NCI-H1048 (cell line): ENCODE measurements around the gene TICAM1.
"Not testable (repeated sequence)": the region's sequence is repeated elsewhere in the genome, so short reads cannot be mapped to it uniquely, and the experiment has no call there.

Experiments
- DNase-seq: peaks from one replicate; lab custom pipeline; 2025; lab: John Stamatoyannopoulos, UW

The TICAM1 gene

GRCh38 chr19:4831304-4831978 lies at the start of gene TICAM1:
TICAM1 (minus strand) TSS chr19:4831712; CDS start chr19:4818377, 13,335 bp downstream.
- no peak for DNase-seq

GRCh38 chr19:4879041-4879440 lies 47.5 kb upstream of the TICAM1 start:
- DNase-seq: no peak

GRCh38 chr19:4878491-4878968 lies 47.0 kb upstream of the TICAM1 start:
- no peak for DNase-seq

- DNase-seq: no peak
Measured at GRCh38 chr19:4877753-4878490, 46.4 kb upstream of the TICAM1 start.

- no peak for DNase-seq
Measured at GRCh38 chr19:4873930-4874329, 42.4 kb upstream of the TICAM1 start.

- DNase-seq: no peak
Measured at GRCh38 chr19:4871711-4872110, 40.2 kb upstream of the TICAM1 start.

GRCh38 chr19:4870025-4870700 lies 38.7 kb upstream of the TICAM1 start:
- DNase-seq: no peak

- no peak for DNase-seq
Measured at GRCh38 chr19:4868286-4868834, 36.8 kb upstream of the TICAM1 start.

GRCh38 chr19:4867534-4868285 lies 36.2 kb upstream of the TICAM1 start, which contains the start of gene PLIN3:
PLIN3 (minus strand) TSS chr19:4867667; CDS start chr19:4861394, 6,273 bp downstream.
- DNase-seq: peak; percentile 86

- no peak for DNase-seq
Measured at GRCh38 chr19:4866595-4867424, 35.3 kb upstream of the TICAM1 start.

- DNase-seq: peak; percentile 30
Measured at GRCh38 chr19:4861147-4861546, 29.6 kb upstream of the TICAM1 start.

- DNase-seq: no peak
Measured at GRCh38 chr19:4859697-4860096, 28.2 kb upstream of the TICAM1 start.

- not testable (repeated sequence) for DNase-seq
Measured at GRCh38 chr19:4856468-4856867, 25.0 kb upstream of the TICAM1 start.

- not testable (repeated sequence) for DNase-seq
Measured at GRCh38 chr19:4853506-4853905, 22.0 kb upstream of the TICAM1 start.

GRCh38 chr19:4852484-4852883 lies 21.0 kb upstream of the TICAM1 start:
- no peak for DNase-seq

- peak; percentile 13 for DNase-seq
Measured at GRCh38 chr19:4851551-4852290, 20.2 kb upstream of the TICAM1 start.

GRCh38 chr19:4849019-4849418 lies 17.5 kb upstream of the TICAM1 start:
- no peak for DNase-seq

GRCh38 chr19:4847190-4847973 lies 15.9 kb upstream of the TICAM1 start:
- no peak for DNase-seq

GRCh38 chr19:4845975-4846374 lies 14.5 kb upstream of the TICAM1 start:
- DNase-seq: not testable (repeated sequence)
